GM21367 (cell line): ENCODE measurements around the gene SMIM3.

ENCODE experiments used
- ATAC-seq: cut with Tn5 transposase; IDR thresholded peaks from one replicate; pipeline ENCODE4 v1.9.1; 2021; ENCODE audit not compliant: unreplicated experiment

SMIM3 gene

DNA sequence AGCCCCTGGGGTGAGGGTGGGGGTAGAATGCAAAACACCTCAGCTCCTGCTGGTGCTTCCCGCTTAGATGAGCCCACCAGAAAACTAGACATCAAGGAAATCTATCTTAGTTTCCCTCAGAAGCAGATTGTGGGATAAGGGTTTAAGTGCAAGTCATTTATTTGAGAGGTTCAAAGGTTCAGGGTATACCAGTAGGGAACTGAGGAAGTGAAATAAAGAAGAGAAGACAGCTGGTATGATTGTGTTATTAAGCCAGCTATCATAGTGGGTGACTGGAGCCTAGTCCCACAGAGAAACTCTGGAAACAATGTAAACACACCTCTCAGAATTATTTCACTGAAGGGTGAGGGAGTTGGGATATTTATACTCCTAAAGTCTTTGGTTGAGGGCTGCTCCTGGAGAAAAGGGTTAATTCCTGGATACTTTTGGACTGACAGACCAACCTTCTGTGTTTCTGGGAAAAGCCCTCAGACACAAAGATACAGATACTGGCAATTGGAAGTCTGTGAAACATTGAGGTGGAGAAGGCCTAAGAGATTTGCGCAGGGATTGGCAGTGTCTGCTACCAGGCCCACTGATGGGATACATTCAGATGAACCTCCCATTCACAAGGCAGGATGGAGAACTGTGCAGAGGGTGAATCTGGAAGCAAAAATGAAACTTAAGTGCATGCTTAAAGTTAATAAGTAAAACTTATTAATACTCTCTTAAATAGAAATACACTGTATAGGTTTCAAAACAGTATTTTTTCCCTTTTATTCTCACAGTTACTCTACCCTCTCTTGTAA, 13.4 kb upstream of the SMIM3 start:
- no peak for ATAC-seq

DNA sequence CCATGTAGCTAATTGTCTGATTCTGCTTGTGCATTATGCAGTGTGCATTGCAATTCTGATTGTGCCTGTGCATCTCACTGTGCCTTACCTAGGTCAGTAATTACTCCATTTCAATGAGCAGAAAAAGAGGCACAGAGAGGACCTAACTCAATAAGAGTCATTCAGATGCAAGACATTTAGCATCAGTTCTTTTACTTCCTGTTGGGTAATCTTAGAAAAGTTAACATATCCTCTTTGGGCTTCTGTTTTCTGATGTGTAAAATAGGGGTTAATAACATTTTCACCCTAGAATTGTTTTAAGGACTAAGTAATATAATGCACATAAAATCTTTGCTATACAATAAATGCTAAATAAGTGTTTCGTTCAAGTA, 12.8 kb upstream of the SMIM3 start:
- no peak for ATAC-seq

DNA sequence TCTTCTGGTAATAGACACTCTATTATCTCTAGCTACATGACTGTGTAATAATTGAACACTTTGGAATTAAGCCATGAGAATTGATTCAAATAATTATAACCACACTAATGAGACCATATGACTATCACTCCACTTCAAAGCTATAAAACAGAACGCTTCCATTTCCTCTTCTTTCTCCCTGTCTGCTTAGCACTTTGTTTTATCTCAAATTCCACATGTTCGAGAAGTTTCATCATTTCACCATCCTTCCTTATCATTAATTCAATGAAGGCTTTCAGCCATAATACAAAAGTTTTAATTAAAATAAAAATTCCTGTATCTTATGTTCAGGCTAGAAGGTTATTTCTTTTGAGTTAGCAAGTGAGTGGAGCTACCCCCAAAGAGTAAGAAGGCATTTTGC, 12.3 kb upstream of the SMIM3 start:
- no peak for ATAC-seq

- ATAC-seq = no peak
Measured at GRCh38 chr5:150771034-150771795, 7.3 kb upstream of the SMIM3 start.

- ATAC-seq = no peak
Measured at GRCh38 chr5:150774145-150774544, 4.4 kb upstream of the SMIM3 start.

DNA sequence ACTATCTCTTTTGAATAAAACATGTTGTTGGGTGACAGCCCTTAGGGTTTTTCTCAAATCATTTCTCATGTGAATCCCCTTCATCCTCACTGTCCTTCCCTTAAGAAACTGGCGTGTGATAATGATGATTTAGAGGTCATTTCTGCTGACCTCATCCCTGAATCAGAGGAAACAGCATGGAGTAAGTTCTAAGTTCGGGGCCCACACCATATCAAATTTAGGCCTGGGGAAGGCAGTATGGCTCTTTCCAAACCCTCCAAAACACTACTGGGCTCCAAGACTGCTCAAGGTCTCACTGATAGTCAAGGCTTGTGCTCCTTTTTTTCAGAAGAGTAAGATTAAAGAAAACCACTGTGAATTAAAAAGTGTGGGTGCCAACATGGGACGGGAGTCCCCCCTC, 872 bp upstream of the SMIM3 start:
- no peak for ATAC-seq

GRCh38 chr5:150778088-150778516, 455 bp upstream of the SMIM3 start:
- no peak for ATAC-seq

DNA sequence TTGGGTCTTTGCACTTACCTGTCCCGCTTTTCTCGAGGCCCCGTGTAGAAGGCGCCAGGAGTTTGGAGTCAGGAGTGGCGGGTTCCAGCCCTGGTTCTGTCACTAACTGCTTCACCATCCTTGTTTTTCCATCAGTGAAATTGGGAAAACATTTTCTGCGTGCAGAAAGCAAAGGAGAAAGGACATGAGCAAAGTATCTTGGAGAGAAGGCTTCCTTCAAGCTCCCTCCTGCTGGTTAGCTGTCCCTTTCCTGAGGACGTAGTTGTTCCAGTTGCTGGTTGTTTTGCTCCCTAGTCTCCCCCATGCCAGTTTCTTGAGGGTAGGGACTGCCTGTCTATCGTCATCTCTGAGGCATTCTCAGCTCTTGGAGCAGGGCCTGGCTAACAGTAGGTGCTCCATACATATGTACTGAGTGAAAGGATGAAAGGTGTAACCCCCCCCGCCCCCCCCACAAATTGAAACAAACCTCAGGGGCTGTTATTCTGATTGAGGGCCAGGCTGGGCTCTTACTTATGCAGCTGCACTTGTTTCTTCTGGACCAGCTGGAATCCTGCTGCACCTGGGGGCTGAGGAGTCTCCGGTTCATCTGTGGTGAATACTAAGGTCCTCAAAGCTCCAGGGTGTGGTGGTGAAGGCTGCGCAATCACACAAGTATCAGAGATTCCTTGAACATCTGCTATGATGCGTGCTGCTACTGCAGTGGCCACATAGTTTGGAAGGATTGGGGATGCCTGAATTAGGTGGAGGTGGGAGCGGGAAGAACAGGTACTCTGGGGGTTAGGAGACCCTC, 1.0 kb downstream of the SMIM3 start:
- no peak for ATAC-seq

- ATAC-seq = peak; percentile 58
Measured at GRCh38 chr5:150780187-150780692, 1.7 kb downstream of the SMIM3 start.

DNA sequence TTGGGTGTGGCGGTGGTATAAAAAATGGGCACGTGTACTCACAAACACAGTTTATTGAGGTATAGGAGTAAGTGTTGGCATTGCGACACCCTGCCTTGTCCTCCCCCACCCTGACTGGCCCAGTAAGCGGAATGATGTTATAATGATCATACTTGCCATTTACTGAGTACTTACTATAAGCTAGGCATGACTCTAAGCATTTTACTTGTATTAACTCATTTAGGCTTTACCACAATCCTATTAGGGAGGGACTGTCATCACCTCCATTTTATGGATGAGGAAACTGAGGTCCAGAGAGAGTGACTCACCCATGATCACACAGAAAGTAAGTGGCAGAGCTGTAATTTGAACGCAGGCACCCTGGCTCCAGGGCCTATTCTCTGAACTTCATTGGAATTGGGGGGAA, 2.3 kb downstream of the SMIM3 start:
- ATAC-seq = no peak

GRCh38 chr5:150781706-150782614, 3.4 kb downstream of the SMIM3 start:
- ATAC-seq = no peak

DNA sequence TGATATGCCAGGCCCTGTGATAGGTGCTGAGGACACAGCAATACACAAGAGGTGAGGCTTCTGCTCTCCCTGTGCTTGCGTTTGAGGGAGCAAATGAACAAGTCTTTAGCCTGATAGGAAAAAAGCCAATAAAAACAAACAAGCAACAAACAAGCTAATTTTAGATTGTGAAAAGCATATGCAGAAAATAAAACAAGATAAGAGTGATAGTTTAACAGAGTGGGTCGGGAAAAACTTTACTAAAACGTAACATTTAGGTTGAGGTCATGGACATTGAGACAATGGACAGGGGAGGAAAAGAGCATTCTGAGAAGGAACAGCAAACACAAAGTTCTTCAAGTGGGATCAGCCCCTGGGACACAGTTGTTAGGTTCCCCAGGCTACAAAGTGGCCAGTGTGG, 4.3 kb downstream of the SMIM3 start:
- no peak for ATAC-seq

GRCh38 chr5:150783422-150783928, 4.9 kb downstream of the SMIM3 start:
- peak; percentile 37 for ATAC-seq

DNA sequence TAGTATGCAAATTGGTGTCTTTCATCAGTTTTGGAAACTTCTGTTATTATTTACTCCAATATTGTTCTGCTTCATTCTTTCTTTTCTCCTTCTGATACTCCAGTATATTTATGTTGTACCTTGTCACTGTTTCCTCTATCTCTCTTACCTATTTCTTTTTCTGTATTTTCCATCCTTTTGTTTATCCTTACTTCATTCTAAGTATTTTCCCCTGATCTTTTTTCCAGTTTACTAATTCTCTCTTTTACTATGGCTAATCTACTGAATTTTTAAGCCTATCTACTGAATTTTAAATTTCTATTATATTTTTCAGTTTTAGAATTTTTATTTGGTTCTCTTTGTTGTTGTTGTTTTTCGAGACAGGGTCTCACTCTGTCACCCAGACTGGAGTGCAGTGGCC, 7.4 kb downstream of the SMIM3 start:
- no peak for ATAC-seq

GRCh38 chr5:150786876-150787275, 8.3 kb downstream of the SMIM3 start:
- no peak for ATAC-seq

- no peak for ATAC-seq
Measured at GRCh38 chr5:150787656-150788055, 9.1 kb downstream of the SMIM3 start.

DNA sequence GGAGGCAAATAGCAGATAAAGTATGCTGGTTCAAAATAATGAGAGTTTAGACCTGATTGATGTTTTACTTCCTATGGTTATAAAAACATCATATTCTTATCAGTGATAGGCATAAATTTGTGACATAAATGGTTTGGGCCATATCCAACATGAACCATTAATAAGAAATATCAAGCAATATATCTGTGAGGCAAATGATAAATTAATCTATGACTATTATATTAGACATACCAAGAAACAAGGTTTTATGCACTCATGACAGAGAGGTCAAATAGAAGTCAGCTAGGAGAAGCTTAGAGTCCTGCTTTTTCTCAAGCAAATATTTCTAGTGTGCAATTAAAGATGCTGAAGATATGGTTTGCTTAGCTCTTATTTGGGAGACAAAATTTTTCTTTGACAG, 10.4 kb downstream of the SMIM3 start:
- no peak for ATAC-seq

DNA sequence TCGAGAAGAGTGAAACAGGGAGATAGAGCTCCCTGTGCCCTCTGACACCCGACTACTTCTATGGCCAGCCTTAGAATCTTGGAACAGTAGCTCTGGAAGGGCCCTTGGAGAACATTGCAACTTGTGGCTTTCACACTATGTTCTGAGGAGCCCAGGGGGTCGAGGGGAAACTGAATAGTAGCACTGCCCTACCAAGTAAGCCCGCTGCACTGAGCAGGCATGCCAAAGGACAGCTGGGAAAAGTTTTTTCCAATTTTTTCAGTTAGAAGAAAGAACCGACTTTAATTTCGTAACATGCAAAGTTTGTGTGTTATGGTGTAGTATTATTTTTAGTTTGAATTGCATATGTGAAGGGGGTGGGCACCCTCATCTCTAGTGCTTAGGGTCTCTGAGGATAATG, 10.9 kb downstream of the SMIM3 start:
- no peak for ATAC-seq

DNA sequence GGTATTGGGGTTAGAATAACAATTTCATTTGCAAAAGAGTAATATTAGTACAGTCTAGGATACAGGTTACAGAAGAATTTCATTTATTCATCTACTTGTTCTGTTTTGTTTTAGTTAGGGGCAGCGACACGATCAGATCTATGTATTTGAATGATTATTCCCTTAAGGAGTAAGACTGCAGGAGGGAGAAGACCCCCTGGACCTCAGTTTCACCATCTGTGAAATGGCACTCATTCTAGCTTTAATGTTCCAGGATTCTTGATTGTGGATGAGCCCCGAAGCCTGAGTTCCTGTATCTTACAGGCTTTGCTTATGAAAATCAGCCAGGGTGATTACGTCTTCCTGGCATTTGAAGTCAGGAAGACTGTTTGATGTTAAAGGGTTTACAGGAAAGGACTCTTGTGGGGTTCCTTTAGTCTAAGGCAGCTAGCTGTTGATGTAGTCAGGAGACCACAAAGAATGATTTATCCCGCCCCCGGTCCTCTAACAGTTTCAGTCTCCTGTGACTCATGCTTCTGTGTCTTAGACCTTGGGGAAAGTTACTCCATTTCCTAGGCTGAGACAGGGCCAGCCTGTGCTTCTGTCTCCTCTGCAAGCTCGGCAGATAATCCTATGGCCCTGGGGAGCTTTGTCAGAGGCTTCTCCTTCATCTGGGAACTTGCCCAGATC, 11.5 kb downstream of the SMIM3 start:
- peak; percentile 95 for ATAC-seq

DNA sequence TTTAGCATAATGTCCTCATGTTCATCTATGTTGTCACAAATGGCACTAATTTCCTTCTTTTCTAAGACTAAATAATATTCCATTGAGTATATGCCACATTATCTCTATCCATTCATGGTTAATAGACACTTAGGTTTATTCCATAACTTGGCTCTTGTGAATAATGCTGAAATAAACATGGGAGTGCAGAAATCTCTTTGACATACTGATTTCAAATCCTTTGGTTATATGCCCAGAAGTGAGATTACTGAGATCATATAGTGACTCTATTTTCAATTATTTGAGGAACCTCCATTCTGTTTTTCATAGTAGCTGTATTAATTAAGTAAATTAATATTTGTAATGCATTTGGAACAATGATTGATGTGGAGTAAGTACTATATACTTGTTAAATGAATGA, 13.0 kb downstream of the SMIM3 start:
- ATAC-seq = no peak
